ENCODE results near the gene UNCX. TPM values are rescaled to one million over a fixed set of nuclear protein-coding genes. Genes with fewer than 3 reads are reported as not detected.
"Not testable (repeated sequence)": the region's sequence is repeated elsewhere in the genome, so short reads cannot be mapped to it uniquely, and the experiment has no call there.

UNCX gene
- total RNA-seq, 1 donor from 2014 or later = not detected

DNA sequence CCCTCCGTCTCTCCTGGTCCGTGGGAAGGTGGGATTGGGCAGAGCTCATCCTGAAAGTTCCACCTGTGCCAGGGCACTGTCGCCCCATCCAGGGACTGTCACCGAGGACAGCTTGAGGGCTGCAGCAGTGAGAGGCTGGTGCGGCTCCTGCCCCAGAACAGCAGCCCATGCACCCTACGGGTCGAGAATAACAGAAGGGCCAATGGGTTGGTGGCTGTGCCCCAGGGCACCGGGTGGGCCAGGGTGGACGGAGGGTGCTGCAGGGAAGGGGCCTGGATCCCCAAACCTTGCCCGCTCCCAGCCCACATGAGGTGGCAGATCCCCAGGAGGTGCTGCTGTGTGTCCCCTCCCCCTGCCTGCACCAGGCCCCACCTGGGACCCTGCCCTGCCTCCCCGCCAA lies 23.9 kb downstream of the UNCX start:
- no peaks in the 10 kb centered on the region for H3K4me1 ChIP-seq
- DNase-seq (no peak), ATAC-seq (no peak)
- H3K36me3 ChIP-seq = no peaks in the 10 kb centered on the region
- no peak overlapping the region for H3K4me3 ChIP-seq
- intact Hi-C loops (cut with DNase I) = no loop called here
- H3K27ac ChIP-seq = no peak overlapping the region
- TF ChIP-seq, protein P1, sequence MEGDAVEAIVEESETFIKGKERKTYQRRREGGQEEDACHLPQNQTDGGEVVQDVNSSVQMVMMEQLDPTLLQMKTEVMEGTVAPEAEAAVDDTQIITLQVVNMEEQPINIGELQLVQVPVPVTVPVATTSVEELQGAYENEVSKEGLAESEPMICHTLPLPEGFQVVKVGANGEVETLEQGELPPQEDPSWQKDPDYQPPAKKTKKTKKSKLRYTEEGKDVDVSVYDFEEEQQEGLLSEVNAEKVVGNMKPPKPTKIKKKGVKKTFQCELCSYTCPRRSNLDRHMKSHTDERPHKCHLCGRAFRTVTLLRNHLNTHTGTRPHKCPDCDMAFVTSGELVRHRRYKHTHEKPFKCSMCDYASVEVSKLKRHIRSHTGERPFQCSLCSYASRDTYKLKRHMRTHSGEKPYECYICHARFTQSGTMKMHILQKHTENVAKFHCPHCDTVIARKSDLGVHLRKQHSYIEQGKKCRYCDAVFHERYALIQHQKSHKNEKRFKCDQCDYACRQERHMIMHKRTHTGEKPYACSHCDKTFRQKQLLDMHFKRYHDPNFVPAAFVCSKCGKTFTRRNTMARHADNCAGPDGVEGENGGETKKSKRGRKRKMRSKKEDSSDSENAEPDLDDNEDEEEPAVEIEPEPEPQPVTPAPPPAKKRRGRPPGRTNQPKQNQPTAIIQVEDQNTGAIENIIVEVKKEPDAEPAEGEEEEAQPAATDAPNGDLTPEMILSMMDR (IDR thresholded peaks at IDR 0.05) = no peak
- peaks cover 84% of the 10 kb centered on the region for H3K27me3 ChIP-seq
- no peaks in the 10 kb centered on the region for H3K9me3 ChIP-seq

DNA sequence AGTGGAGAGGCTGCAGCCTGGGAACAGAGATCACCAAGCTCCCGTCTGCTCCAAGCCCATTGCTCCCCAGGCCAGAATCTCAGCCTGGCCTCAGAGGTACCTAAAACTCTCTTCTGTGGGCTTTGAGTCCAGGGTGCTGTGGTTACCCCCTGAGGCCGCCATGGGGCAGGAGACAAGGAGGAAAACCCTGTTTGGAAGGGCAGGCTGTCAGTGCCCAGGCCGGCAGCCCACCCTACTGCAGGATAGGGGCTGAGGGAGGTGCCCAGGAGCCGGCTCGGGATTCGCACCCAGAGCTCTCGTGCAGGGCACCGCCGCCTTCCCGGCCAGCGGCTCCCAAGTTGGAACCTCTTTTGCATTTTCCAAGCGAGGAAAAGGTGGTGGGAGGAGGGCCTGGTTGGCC lies 24.5 kb downstream of the UNCX start:
- no peak overlapping the region for H3K4me3 ChIP-seq
- TF ChIP-seq, protein P1 (IDR thresholded peaks at IDR 0.05) = no peak
- ATAC-seq (no peak), DNase-seq (no peak)
- H3K4me1 ChIP-seq = no peaks in the 10 kb centered on the region
- intact Hi-C loops (cut with DNase I) = no loop called here
- peaks cover 78% of the 10 kb centered on the region for H3K27me3 ChIP-seq
- no peaks in the 10 kb centered on the region for H3K36me3 ChIP-seq
- H3K27ac ChIP-seq = no peak overlapping the region
- no peaks in the 10 kb centered on the region for H3K9me3 ChIP-seq

DNA sequence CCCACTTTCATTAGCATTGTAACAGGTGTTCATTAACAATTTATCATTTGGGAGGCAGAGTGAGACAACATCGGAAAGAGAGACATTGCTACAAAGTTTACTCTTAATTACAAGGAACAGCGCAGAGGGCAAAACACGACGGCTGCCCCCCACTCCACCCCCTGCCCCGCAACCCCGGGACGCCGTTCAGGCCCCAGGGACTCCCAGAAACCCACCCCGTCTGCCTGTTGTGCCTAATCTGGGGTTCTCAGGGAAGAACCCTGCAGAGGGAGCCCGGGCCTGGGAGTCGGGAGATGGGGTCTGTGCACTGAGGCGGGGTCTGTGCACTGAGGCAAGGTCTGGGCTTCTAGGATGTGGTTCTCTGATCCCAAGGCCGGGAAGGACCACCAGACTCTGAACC lies 25.2 kb downstream of the UNCX start:
- no peaks in the 10 kb centered on the region for H3K9me3 ChIP-seq
- H3K27ac ChIP-seq = no peak overlapping the region
- no peaks in the 10 kb centered on the region for H3K4me1 ChIP-seq
- DNase-seq = no peak
- ATAC-seq = no peak
- intact Hi-C loops (cut with DNase I) = no loop called here
- H3K27me3 ChIP-seq = peaks cover 76% of the 10 kb centered on the region
- TF ChIP-seq, protein P1 (IDR thresholded peaks at IDR 0.05) = no peak
- H3K36me3 ChIP-seq = no peaks in the 10 kb centered on the region
- H3K4me3 ChIP-seq = no peak overlapping the region

DNA sequence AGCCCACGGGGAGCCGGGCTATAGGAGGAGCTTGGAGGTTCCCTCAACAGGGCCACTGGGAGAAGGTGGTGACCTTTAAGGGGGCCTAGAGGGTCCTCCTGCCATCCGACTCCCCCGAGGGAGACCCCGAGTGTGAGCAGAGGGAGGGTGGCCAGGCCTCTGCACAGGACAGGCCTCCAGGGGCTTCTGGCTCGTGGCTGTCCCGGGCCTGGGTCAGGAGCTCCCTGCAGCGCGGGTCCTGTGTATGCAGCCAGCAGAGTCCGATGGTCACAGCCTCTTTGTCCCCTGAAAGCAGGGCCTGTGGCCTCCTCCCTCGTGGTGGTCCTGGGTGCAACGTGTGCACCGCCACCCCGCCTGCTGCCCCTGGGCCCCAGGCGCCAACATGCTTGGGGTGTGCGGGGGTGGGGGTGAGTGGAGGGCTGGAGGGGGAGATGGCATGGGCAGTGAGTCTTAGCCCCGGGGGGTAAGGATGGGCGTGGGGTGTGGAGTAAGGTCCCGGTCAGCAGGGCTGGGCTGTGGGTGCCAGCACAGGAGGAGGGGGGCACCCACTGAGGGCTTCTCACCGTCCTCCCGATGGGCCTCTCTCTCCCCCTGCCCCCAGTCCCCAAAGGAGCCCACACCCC lies 27.1 kb downstream of the UNCX start:
- TF ChIP-seq, protein P1 (IDR thresholded peaks at IDR 0.05) = no peak
- intact Hi-C loops (cut with DNase I) = no loop called here
- DNase-seq = no peak
- peaks cover 76% of the 10 kb centered on the region for H3K27me3 ChIP-seq
- no peak overlapping the region for H3K4me3 ChIP-seq
- H3K4me1 ChIP-seq = no peaks in the 10 kb centered on the region
- no peak for ATAC-seq
- H3K27ac ChIP-seq = no peak overlapping the region
- H3K9me3 ChIP-seq = no peaks in the 10 kb centered on the region
- H3K36me3 ChIP-seq = no peaks in the 10 kb centered on the region

DNA sequence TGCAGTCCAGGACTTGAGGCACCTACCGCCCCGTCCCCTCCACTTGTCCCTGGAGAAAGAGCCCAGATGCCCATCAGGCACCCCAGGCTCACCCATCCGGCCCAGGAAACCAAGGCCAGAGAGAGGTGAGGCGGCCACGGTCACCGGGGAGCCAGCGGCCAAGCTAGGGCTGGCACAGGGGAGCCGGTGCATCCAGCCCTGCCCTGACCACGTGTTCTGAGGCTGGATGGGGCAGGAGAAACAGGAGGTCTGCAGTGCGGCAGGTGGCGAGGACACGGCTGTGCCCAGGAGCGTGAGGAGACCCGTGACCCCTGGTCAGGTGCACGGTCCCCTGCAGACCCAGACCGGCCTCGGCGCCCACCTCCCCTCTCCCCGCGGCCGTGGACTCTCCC lies 27.6 kb downstream of the UNCX start:
- no peak for DNase-seq
- intact Hi-C loops (cut with DNase I) = no loop called here
- H3K27ac ChIP-seq = no peak overlapping the region
- peaks cover 76% of the 10 kb centered on the region for H3K27me3 ChIP-seq
- H3K36me3 ChIP-seq = no peaks in the 10 kb centered on the region
- H3K9me3 ChIP-seq = no peaks in the 10 kb centered on the region
- no peaks in the 10 kb centered on the region for H3K4me1 ChIP-seq
- no peak for ATAC-seq
- TF ChIP-seq, protein P1 (IDR thresholded peaks at IDR 0.05) = no peak
- H3K4me3 ChIP-seq = no peak overlapping the region

DNA sequence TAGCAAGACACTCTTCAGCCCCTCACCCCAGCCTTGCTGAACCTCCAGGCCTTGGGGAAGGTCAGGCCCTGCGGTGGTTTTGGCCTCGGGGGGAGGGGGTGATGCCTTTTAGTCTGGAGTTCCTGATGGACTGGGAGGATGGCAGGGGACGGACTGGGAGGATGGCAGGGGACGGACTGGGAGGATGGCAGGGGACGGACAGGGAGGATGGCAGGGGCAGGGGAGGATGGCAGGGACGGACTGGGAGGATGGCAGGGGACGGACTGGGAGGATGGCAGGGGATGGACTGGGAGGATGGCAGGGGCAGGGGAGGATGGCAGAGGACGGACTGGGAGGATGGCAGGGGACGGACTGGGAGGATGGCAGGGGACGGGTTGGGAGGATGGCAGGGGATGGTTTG lies 28.4 kb downstream of the UNCX start:
- ATAC-seq; H3K4me3 ChIP-seq; intact Hi-C loops (cut with DNase I); H3K27ac ChIP-seq; H3K36me3 ChIP-seq; H3K9me3 ChIP-seq; H3K4me1 ChIP-seq; DNase-seq: not testable (repeated sequence)
- H3K27me3 ChIP-seq = peaks cover 68% of the 10 kb centered on the region

Data from upper lobe of right lung (tissue), 1 donor.